HepG2 (cell line): ENCODE data around the gene CCDC174. TPM values are rescaled to one million over a fixed set of nuclear protein-coding genes. Genes with fewer than 3 reads are reported as not detected.

ENCODE experiments used
- ATAC-seq: fragments of 200-7000 bp; cut with Tn5 transposase; 3 replicates; pipeline ENCODE4 v1.9.1; 2020; ENCODE audit warnings: mild to moderate bottlenecking, moderate library complexity
- BruUV-seq: library from RNA; stranded (reverse); fragments of 400-500 nt; replicated peaks from 2 replicates; lab custom pipeline; 2021; lab: Mats Ljungman, UMichigan
- CTCF ChIA-PET: fragments of 300-600 bp; formaldehyde crosslinking; extraction: SDS; loops from one replicate; lab custom pipeline; 2021; ENCODE audit warnings: low total read pairs, inconsistent platforms, low intra/inter-chr PET ratio; lab: Yijun Ruan, JAX
- POLR2A ChIA-PET: fragments of 350-600 bp; sonication (Branson Sonifier 250); formaldehyde crosslinking; loops from one replicate; lab custom pipeline; 2020; ENCODE audit warnings: antibody characterized with exemption, inconsistent platforms; lab: Yijun Ruan, JAX
- DNase-seq: peaks from one replicate; pipeline ENCODE4 v3.0.0-alpha.2; 2015; ENCODE audit warnings: low spot score
- FAIRE-seq: peaks from 3 replicates; lab custom pipeline; 2011; peaks lifted over from hg19 to GRCh38; lab: Jason Lieb, UNC
- H2AFZ ChIP-seq: one replicate; pipeline ENCODE4 v1.6.1; 2011; ENCODE audit warnings: low read length, inconsistent platforms
- H3K27ac ChIP-seq: fragments of 300-600 bp; 3 replicates; pipeline ENCODE4 v1.8.0; 2011; ENCODE audit warnings: mixed run types, mild to moderate bottlenecking, mixed read lengths, low read length, inconsistent platforms; ENCODE audit not compliant: insufficient read depth; ENCODE audit errors: extremely low read length
- H3K27me3 ChIP-seq, 2 experiments: fragments of 200-600 bp in 1 of 2; 2 replicates in 1 of 2; 3 replicates in 1 of 2; pipeline versions ENCODE4 v1.6.0 to v1.8.0; 2011; ENCODE audit warnings: low read length in 2 of 2, mild to moderate bottlenecking in 2 of 2, moderate library complexity in 2 of 2, inconsistent platforms in 1 of 2; ENCODE audit not compliant: insufficient read depth in 2 of 2, control insufficient read depth in 1 of 2
- H3K36me3 ChIP-seq, 2 experiments: fragments of 200-600 bp in 1 of 2; replicated peaks in 1 of 2; 2 replicates in 1 of 2; 3 replicates in 1 of 2; pipeline versions ENCODE4 v1.5.1 to v1.8.0; 2011; ENCODE audit warnings: low read length in 2 of 2, inconsistent platforms in 1 of 2; ENCODE audit not compliant: insufficient read depth in 2 of 2, control insufficient read depth in 1 of 2
- H3K4me1 ChIP-seq: 2 replicates; pipeline ENCODE4 v1.5.1; 2012; ENCODE audit warnings: low read length, inconsistent platforms; ENCODE audit not compliant: insufficient read depth
- H3K4me2 ChIP-seq: 2 replicates; pipeline ENCODE4 v1.6.0; 2011; ENCODE audit warnings: low read depth, low read length, inconsistent platforms
- H3K4me3 ChIP-seq, 3 experiments: fragments of 200-600 bp in 1 of 3; sonication (generic), shearing (Covaris generic) in 1 of 3; replicated peaks in 1 of 3; 2 replicates each; pipeline ENCODE4 v1.5.1; 2011 to 2016; ENCODE audit warnings: low read length in 3 of 3, inconsistent platforms in 2 of 3, low read depth in 2 of 3, mild to moderate bottlenecking in 2 of 3, control low read depth in 1 of 3, mixed read lengths in 1 of 3; ENCODE audit not compliant: insufficient read depth in 1 of 3
- H3K79me2 ChIP-seq: one replicate; pipeline ENCODE4 v1.6.1; 2011; ENCODE audit warnings: low read length, inconsistent platforms; ENCODE audit not compliant: insufficient read depth
- H3K9ac ChIP-seq: 2 replicates; pipeline ENCODE4 v1.6.0; 2011; ENCODE audit warnings: mild to moderate bottlenecking, low read depth, low read length, inconsistent platforms; ENCODE audit not compliant: insufficient read depth
- H3K9me3 ChIP-seq: 2 replicates; pipeline ENCODE4 v1.5.1; 2012; ENCODE audit warnings: mild to moderate bottlenecking, low read length
- H4K20me1 ChIP-seq: 2 replicates; pipeline ENCODE4 v1.6.0; 2011; ENCODE audit warnings: inconsistent platforms, mild to moderate bottlenecking, low read length, moderate library complexity; ENCODE audit not compliant: insufficient read depth
- CBX2 ChIP-seq, 2 experiments: fragments of 200-600 bp in 1 of 2; sonication (generic); formaldehyde crosslinking in 1 of 2; IDR thresholded peaks; 2 replicates each; pipeline versions ENCODE4 v1.7.0 to v1.8.1; 2018 to 2022; ENCODE audit warnings: low read depth in 2 of 2, low read length in 1 of 2, mild to moderate bottlenecking in 1 of 2, missing genetic modification reagents in 1 of 2
- HMGXB4 ChIP-seq, 2 experiments: sonication (generic) in 1 of 2; formaldehyde crosslinking in 1 of 2; IDR thresholded peaks; 2 replicates each; pipeline versions ENCODE4 v1.4.0 to v1.6.1; 2018 to 2020; ENCODE audit warnings: missing genetic modification reagents in 2 of 2, borderline replicate concordance in 1 of 2, low read depth in 1 of 2, mild to moderate bottlenecking in 1 of 2, missing biosample characterization in 1 of 2
- NCOA1 ChIP-seq: sonication (generic); formaldehyde crosslinking; IDR thresholded peaks from 2 replicates; pipeline ENCODE4 v1.9.0; 2021; ENCODE audit warnings: missing genetic modification reagents
- NR2F1 ChIP-seq, 2 experiments: fragments of 450-650 bp in 1 of 2; formaldehyde crosslinking in 1 of 2; IDR thresholded peaks; 2 replicates each; pipeline versions ENCODE4 v1.5.0 to v1.6.1; 2016 to 2020; ENCODE audit warnings: mild to moderate bottlenecking in 1 of 2, missing compliant biosample characterization in 1 of 2, missing genetic modification reagents in 1 of 2, moderate library complexity in 1 of 2
- NR2F6 ChIP-seq, 2 experiments: IDR thresholded peaks; 2 replicates each; pipeline ENCODE4 v1.6.1; 2016; ENCODE audit warnings: antibody characterized with exemption in 1 of 2, mild to moderate bottlenecking in 1 of 2
- SMC3 ChIP-seq: IDR thresholded peaks from 2 replicates; pipeline ENCODE4 v1.6.1; 2011; ENCODE audit warnings: low read length, improper control_type of control experiment
- TEAD3 ChIP-seq: optimal IDR thresholded peaks from 2 replicates; pipeline ENCODE3; 2016; ENCODE audit warnings: borderline replicate concordance
- ZNF264 ChIP-seq: sonication (generic); formaldehyde crosslinking; IDR thresholded peaks from 2 replicates; pipeline ENCODE4 v1.4.0; 2020; ENCODE audit warnings: missing genetic modification reagents
- ZNF362 ChIP-seq: sonication (generic); formaldehyde crosslinking; IDR thresholded peaks from 2 replicates; pipeline ENCODE4 v1.4.0; 2020; ENCODE audit warnings: missing genetic modification reagents, mild to moderate bottlenecking, borderline replicate concordance
- ZNF530 ChIP-seq: sonication (generic); formaldehyde crosslinking; IDR thresholded peaks from 2 replicates; pipeline ENCODE4 v1.5.0; 2020; ENCODE audit warnings: low read depth, mild to moderate bottlenecking, missing genetic modification reagents
- ZNF569 ChIP-seq: sonication (generic); formaldehyde crosslinking; IDR thresholded peaks from 2 replicates; pipeline ENCODE4 v1.5.0; 2020; ENCODE audit warnings: mild to moderate bottlenecking, missing genetic modification reagents, moderate library complexity, borderline replicate concordance
- ZNF713 ChIP-seq: sonication (generic); formaldehyde crosslinking; IDR thresholded peaks from 2 replicates; pipeline ENCODE4 v1.4.0; 2020; ENCODE audit warnings: mild to moderate bottlenecking, missing genetic modification reagents
- WGBS: methylation state at CpG from one replicate; pipeline ENCODE4 v1.1.6; 2017; ENCODE audit warnings: low lambda C conversion rate; 5-methylcytosine and 5-hydroxymethylcytosine counted together
- in situ Hi-C: cut with HindIII; loops from 2 replicates; pipeline ENCODE4 v1.10.0; 2017; ENCODE audit warnings: low pct_unique_long_range_greater_than_20kb; ENCODE audit not compliant: extremely low pct_ligation_motif_present
- intact Hi-C: fragments of 100-400 bp; cut with micrococcal nuclease; formaldehyde crosslinking; loops from one replicate; pipeline ENCODE4 v1.10.0; 2022; ENCODE audit not compliant: unreplicated experiment
- polyA plus RNA-seq, 8 experiments: library from polyadenylated mRNA; depleted of rRNA in 3 of 8; stranded (reverse) in 7 of 8; unstranded in 1 of 8; fragments of >200 nt; fragmentation: Illumina TruSeq in 4 of 8; extraction: Trizol in 4 of 8; gene quantifications; 2 replicates each; pipeline versions ENCODE4 v1.2.1 to v1.2.3, GENCODE V29; 2011 to 2016; ENCODE audit warnings: low read depth in 4 of 8, missing spikeins in 1 of 8, mixed read lengths in 1 of 8; ENCODE audit not compliant: insufficient read depth in 1 of 8
- total RNA-seq, 5 experiments: library from RNA; depleted of rRNA; stranded (reverse); fragments of >200 nt; fragmentation: Illumina TruSeq; extraction: Trizol; gene quantifications; 2 replicates each; pipeline ENCODE4 v1.2.3, GENCODE V29; 2016; ENCODE audit warnings: low read depth in 1 of 5

The CCDC174 gene
- total and polyA plus RNA-seq, 2 of the 13 experiments (the other 11 are each of a cell fraction or from before 2014, with no cell fraction given), result 5.4 to 11.0 TPM

DNA sequence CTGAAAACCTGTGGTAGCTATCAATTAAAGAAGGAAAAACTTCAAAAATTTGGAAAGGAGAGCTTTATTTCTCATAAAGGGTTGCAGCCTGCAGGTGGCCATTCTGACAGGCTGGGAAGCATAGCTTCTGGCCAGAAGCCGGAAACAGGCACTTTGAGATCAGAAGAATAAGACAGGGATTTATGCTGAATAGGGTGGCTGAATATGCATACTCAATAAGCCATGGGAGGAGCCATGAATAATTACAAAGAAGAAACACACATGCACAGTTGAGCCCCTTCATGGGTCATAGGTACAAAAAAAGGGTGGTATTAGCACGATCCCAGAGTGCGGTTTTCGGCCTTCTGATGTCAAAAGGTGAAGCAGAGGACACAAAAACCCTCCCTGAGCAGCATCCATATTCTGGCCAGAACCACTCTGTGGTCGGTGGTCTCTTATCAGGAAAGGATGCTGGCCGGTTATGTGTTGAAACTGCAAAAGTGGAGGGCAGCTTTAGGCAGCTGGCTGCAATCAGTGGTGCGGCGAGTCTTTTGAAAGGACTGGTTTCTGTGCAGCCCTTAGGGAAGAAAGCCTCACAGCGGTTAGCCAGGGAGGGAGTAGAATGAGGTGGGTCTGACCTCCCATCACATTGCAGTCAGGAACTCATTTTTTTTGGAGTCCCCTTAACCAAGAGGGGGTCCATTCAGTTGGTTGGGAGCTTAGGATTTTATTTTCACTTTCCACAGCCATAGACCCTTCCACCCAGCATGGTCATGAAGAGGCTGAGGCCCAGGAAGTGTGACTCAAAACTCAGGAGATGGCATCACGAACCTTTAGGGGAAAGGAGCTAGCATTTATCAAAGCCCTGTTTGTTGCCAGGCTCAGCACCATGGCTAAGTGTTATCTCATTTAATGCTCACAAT, 34.7 kb upstream of the CCDC174 start (continued):
- TF ChIP-seq NCOA1 (CRISPR knock-in tag), result no peak
- TF ChIP-seq ZNF569, result no peak
- no peak for TF ChIP-seq ZNF713
- TF ChIP-seq, all 625 proteins: peak for 0

DNA sequence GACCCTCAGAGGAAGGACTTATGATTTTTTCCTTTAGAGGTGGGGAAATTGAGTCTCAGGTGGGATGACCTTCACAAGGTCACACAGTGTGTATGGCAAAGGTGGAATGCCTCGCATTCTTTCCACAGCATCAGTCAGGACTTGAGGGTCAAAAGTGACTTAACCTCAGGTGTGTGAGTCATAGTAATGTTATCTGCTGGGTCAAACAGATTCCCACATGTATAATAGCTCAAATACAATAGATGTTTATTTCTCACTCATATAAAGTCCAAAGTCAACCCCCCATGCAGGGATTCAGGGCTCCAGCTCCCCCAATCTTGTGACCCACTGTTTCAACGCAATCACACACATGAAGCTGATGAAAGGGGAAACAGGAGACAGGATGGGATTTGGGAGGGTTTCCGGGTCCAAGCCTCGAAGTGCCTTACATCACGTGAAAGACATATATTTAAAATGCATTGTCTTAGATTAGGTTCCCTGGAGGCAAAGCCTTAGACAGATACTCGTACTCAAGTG, 34.0 kb upstream of the CCDC174 start:
- Histone ChIP-seq H3K9ac (no peak overlapping the region), H3K4me3 (no peak overlapping the region), H4K20me1 (no peaks in the 10 kb centered on the region), H3K36me3 (no peaks in the 10 kb centered on the region), H3K27ac (no peak overlapping the region), H3K9me3 (no peaks in the 10 kb centered on the region), H3K27me3 (peaks cover 0 to 17% of the 10 kb centered on the region in 2 experiments; a peak in 3 of 5 replicates), H3K79me2 (no peaks in the 10 kb centered on the region), H3K4me2 (no peak overlapping the region), H3K4me1 (peaks cover 14% of the 10 kb centered on the region), H2AFZ (no peak overlapping the region)
- ChIA-PET POLR2A (no interaction called here), CTCF (no interaction called here)
- no peak for FAIRE-seq
- DNase-seq, result peak; percentile 39
- in situ Hi-C loops, result no loop called here
- BruUV-seq, result no TSS peak
- intact Hi-C loops, result no loop called here
- ATAC-seq, result peak; percentile 38; the same call in 2 of the 3 replicates
- WGBS, result 11% methylated on average over 6 of the region's 6 CpGs
- TF ChIP-seq ZNF530 (CRISPR knock-in tag) (no peak), ZNF264 (CRISPR knock-in tag) (no peak), ZNF362 (no peak), NR2F6 (IDR thresholded peaks at IDR 0.05) (peak; percentile 29; the same call in 1 of the 2 replicates), NR2F6 (CRISPR knock-in tag; IDR thresholded peaks at IDR 0.05) (peak; percentile 20; the same call in 1 of the 2 replicates), HMGXB4 (CRISPR knock-in tag; IDR thresholded peaks at IDR 0.05; ENCODE audit: borderline replicate concordance in 1 of 2, low read depth in 1 of 2) (no peak), TEAD3 (peak; percentile 65), SMC3 (no peak), CBX2 (IDR thresholded peaks at IDR 0.05; ENCODE audit: low read depth, low read length) (no peak), CBX2 (CRISPR knock-in tag; IDR thresholded peaks at IDR 0.05; ENCODE audit: low read depth) (no peak), NR2F1 (CRISPR knock-in tag; IDR thresholded peaks at IDR 0.05) (peak in 1 of 2 experiments; percentile 53; a peak in 1 of 4 replicates)
